HG03039 (cell line): ENCODE data around the gene HIGD2B.
"Not testable (repeated sequence)": the region's sequence is repeated elsewhere in the genome, so short reads cannot be mapped to it uniquely, and the experiment has no call there.

Experiments
- ATAC-seq: cut with Tn5 transposase; IDR thresholded peaks from one replicate; pipeline ENCODE4 v1.9.1; 2021; ENCODE audit warnings: mild to moderate bottlenecking, moderate library complexity; ENCODE audit not compliant: unreplicated experiment

The HIGD2B gene

DNA sequence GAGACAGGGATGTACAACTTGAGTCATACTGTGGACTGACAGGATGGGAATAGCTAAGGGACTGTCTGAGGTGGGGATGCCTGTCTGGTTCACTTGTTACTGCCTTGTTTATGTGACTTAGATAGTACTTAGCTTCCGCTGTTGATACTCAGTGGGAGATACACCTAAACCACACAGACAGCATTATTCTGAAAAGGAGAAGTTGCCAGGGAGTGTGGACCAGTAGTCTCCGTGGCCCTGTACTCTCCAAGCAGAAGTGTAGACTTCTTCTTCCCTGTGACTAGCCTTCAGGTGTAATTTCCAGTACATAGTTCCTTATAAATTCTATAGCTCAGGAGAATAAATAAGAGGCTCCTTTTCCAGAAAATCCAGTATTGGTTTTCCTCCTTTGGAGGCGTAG, 5.1 kb downstream of the HIGD2B start:
- no peak for ATAC-seq

DNA sequence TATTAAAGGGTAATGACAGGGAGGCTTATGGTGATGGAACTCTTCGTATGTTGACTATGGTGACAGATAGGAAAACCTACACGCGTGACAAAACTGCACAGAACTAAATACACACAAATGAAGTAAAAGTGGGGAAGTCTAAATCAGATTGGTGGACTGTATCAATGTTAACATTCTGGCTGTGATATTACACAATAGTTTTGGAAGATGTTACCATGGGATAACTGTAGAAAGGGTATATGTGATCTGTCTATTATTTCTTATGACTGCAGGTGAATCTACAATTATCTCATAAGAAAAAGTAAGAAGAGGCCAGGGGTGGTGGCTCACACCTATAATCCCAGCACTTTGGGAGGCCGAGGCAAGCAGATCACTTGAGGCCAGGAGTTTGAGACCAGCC, 9.1 kb downstream of the HIGD2B start:
- no peak for ATAC-seq

- ATAC-seq: no peak
Observed at GRCh38 chr15:72671525-72671924, 14.5 kb downstream of the HIGD2B start.

GRCh38 chr15:72670656-72671352, 15.2 kb downstream of the HIGD2B start:
- ATAC-seq: not testable (repeated sequence)

DNA sequence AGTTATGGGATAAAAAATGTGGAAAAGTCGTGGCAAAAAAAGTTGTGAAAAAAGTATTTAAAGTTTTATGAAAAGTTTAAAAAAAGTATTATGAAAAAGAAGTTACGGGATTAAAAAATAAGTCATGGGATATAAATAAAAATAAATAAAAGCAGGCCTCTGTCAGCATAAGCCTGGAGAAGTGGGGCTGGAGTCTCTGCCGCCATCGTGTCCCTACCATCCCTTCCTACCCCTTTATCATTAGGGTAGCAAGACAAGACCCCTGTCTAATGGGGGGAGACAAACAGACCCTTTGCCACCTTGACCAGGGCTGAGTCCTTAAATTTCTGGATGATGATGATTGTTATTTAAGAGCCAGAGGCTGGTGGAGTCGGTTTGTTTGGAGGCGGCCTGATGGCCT, 16.2 kb downstream of the HIGD2B start:
- not testable (repeated sequence) for ATAC-seq

- not testable (repeated sequence) for ATAC-seq
Observed at GRCh38 chr15:72665706-72666105, 20.3 kb downstream of the HIGD2B start.

DNA sequence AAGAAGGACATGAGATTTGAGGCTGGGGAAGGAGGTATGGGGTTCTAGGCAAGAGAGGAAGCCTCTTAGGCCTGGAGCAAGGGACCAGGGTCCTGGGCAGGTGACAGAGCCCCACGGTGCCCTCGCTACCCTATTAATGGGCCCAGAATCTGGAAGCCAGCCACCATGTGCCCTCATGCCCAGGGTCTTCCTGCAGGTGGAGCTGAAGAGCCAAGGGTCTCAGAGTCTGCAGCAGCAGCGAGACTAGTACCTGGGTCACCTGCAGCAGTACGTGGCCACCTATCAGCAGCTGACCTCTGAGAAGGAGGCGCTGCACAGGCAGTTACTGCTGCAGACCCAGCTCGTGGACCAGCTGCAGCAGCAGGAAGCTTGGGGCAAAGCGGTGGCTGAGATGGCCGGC, 22.1 kb downstream of the HIGD2B start:
- ATAC-seq: not testable (repeated sequence)

- ATAC-seq: not testable (repeated sequence)
Observed at GRCh38 chr15:72661081-72661480, 24.9 kb downstream of the HIGD2B start.

DNA sequence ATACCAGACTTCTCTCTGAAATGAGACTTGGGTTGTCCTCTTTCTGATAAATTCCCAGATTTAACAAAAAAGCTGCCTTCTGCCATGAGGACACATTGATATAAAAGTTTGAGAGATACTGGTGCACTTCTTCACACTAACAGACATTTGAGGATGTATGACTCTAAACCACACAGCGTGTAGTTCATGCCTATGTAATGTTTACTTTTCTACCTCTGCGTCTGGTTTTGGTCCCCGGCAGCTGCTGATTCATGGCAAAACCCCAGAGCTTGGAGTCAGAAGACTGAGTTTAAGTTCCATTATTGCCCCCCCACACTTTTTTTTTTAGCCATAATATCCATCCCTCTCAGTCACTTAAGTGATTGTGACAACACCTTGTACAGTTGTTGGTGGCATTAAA, 30.0 kb downstream of the HIGD2B start:
- ATAC-seq: not testable (repeated sequence)

GRCh38 chr15:72654397-72654796, 31.6 kb downstream of the HIGD2B start, which contains the start of gene GOLGA6B:
Gene GOLGA6B (plus strand): TSS chr15:72654697. CDS start chr15:72654738, 41 bp downstream.
- not testable (repeated sequence) for ATAC-seq

GRCh38 chr15:72648631-72649253, 37.2 kb downstream of the HIGD2B start:
- ATAC-seq: not testable (repeated sequence)

GRCh38 chr15:72642271-72642670, 43.7 kb downstream of the HIGD2B start:
- not testable (repeated sequence) for ATAC-seq

DNA sequence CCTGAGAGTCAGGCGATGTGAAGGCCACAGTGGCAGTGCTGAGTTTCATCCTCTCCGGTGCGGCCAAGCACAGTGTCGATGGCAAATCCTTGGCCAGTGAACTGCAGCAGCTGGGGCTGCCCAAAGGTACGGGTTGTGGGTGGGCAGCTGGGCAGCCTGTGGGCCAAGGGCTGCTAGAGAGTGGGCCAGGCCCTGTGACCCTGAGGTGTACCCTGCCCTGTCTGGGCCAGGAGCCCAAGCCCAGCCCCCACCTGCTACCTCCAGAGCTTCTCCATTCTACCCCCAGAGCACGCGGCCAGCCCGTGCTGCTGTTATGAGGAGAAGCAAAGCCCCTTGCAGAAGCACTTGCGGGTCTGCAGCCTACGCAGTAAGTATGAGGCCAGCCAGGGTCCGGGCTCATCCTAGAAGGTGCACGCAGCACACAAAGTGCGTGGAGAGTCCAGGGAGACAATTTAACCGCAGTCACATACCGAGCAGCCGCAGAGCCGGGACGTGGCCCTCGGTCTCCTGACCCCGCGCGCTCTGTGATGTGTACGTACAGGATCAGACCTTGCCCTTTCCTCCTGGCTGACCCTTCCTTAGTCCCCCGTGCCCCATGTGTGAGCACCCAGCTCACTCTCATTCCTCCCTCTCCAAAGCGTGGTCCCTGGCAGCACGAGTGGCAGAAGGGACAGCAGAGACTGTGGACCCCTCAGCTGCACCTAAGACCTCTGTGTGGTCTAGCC, 46.1 kb downstream of the HIGD2B start:
- ATAC-seq: not testable (repeated sequence)

- not testable (repeated sequence) for ATAC-seq
Observed at GRCh38 chr15:72636519-72637282, 49.3 kb downstream of the HIGD2B start.

GRCh38 chr15:72629068-72629570, 56.9 kb downstream of the HIGD2B start:
- not testable (repeated sequence) for ATAC-seq

DNA sequence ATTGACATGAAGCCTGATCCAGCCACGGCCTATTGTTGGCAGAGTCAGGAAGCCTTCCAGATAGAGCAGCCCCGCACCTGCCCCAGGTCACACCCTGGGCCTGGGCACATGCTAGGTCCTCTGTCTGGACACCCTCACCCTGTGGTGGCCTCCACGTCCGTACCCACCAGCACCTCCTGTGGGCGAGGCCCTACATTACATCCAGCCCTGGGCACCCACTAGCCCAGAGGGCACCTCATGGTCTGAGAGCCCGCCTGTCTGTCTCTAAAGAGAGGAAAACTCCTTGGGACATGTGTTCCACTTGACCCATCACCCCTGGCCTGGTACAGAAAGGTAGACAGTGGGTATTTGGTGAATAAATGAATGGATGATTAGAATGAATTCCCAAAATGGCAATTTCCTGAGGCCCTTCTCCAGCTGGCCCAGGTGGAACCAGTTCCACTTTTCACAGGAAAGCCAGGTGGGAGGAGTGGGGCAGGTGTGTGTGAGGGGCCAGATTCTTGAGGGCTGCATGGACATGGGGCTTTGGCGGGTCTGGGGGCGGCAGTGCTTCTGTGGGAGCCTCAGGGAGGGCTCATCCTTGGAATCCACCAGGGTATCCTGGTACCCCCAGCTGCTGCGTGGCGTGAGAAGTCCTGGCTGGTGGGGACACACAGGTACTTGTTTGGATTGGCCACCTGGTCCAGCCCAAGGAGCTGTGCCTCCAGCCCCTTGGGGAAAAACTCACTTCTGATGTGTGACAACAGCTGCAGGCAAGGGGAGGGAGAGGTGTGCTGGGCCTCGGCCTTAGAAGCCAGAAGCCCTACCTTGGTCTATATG, 57.5 kb downstream of the HIGD2B start:
- not testable (repeated sequence) for ATAC-seq

DNA sequence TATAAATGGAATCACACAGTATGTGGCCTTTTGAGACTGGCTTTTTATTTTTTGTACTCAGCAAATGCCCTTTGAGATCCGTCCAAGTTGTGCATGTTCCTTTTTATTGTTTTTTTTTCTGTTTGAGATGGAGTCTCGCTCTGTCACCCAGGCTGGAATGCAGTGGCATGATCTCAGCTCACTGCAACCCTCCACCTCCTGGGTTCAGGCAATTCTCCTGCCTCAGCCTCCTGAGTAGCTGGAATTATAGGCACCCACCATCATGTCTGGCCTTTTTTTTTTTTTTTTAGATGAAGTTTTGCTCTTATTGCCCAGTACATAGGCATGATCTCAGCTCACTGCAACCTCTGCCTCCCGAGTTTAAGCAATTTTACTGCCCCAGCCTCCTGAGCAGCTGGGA, 59.8 kb downstream of the HIGD2B start:
- not testable (repeated sequence) for ATAC-seq
